H1 (cell line): ENCODE results near the gene ZNF775. TPM values are rescaled to one million over a fixed set of nuclear protein-coding genes. Genes with fewer than 3 reads are reported as not detected.

Experiments
- CTCF ChIA-PET: fragments of 300-600 bp; sonication (Branson Sonifier 250); formaldehyde crosslinking; loops from one replicate; lab custom pipeline; 2021; ENCODE audit not compliant: partially characterized antibody; lab: Charles Lee
- POLR2A ChIA-PET: fragments of 300-600 bp; sonication (Branson Sonifier 250); formaldehyde crosslinking; loops from one replicate; lab custom pipeline; 2021; ENCODE audit warnings: inconsistent platforms; ENCODE audit not compliant: partially characterized antibody; lab: Charles Lee
- DNase-seq, 2 experiments: peaks; one replicate each; pipeline versions ENCODE4 v3.0.0 to v3.0.0-alpha.2; 2010 to 2022; ENCODE audit warnings: low spot score in 2 of 2, low read depth in 1 of 2, mixed read lengths in 1 of 2
- FAIRE-seq: peaks from 2 replicates; lab custom pipeline; 2011; peaks lifted over from hg19 to GRCh38; lab: Jason Lieb, UNC
- H2AFZ ChIP-seq: 2 replicates; pipeline ENCODE4 v1.8.1; 2012; ENCODE audit warnings: low read length, inconsistent platforms
- H2AK5ac ChIP-seq: 2 replicates; pipeline ENCODE4 v1.6.1; 2013; ENCODE audit warnings: low read depth, low read length
- H2BK120ac ChIP-seq: replicated peaks from 2 replicates; pipeline ENCODE3; 2013; ENCODE audit warnings: low read depth, low read length, inconsistent platforms
- H2BK12ac ChIP-seq: 2 replicates; pipeline ENCODE4 v1.6.1; 2013; ENCODE audit warnings: low read depth, low read length
- H2BK15ac ChIP-seq: 2 replicates; pipeline ENCODE4 v1.6.1; 2013; ENCODE audit warnings: low read length
- H2BK20ac ChIP-seq: 2 replicates; pipeline ENCODE4 v1.6.1; 2013; ENCODE audit warnings: low read length
- H2BK5ac ChIP-seq: 2 replicates; pipeline ENCODE4 v1.6.1; 2013; ENCODE audit warnings: low read depth, low read length
- H3K14ac ChIP-seq: 2 replicates; pipeline ENCODE4 v1.6.1; 2013; ENCODE audit warnings: inconsistent platforms; ENCODE audit not compliant: insufficient read length
- H3K18ac ChIP-seq: 2 replicates; pipeline ENCODE4 v1.6.1; 2013; ENCODE audit warnings: low read length; ENCODE audit errors: extremely low read depth
- H3K23ac ChIP-seq: 2 replicates; pipeline ENCODE4 v1.6.1; 2013; ENCODE audit warnings: inconsistent platforms; ENCODE audit not compliant: insufficient read length
- H3K23me2 ChIP-seq: 2 replicates; pipeline ENCODE4 v1.6.1; 2013; ENCODE audit warnings: low read depth, low read length
- H3K27ac ChIP-seq: 2 replicates; pipeline ENCODE4 v1.6.1; 2011; ENCODE audit warnings: low read depth, low read length, inconsistent platforms
- H3K27me3 ChIP-seq, 4 experiments: replicated peaks in 1 of 4; 1 replicate in 1 of 4; 2 replicates in 3 of 4; pipeline versions ENCODE4 v1.6.1 to v1.8.1; 2011 to 2013; ENCODE audit warnings: low read length in 3 of 4, mild to moderate bottlenecking in 3 of 4, inconsistent platforms in 2 of 4, mixed read lengths in 2 of 4, moderate library complexity in 1 of 4; ENCODE audit not compliant: control insufficient read depth in 3 of 4, insufficient read depth in 3 of 4; ENCODE audit errors: extremely low read depth in 1 of 4
- H3K36me3 ChIP-seq, 4 experiments: 2 replicates each; pipeline versions ENCODE4 v1.6.1 to v1.8.1; 2011 to 2013; ENCODE audit warnings: mild to moderate bottlenecking in 4 of 4, low read length in 3 of 4, moderate library complexity in 2 of 4, control low read depth in 1 of 4, inconsistent platforms in 1 of 4; ENCODE audit not compliant: insufficient read depth in 4 of 4, control insufficient read depth in 2 of 4
- H3K4ac ChIP-seq: replicated peaks from 2 replicates; pipeline ENCODE3; 2013; ENCODE audit warnings: low read length, low read depth, mixed read lengths, inconsistent platforms; ENCODE audit not compliant: insufficient read length
- H3K4me1 ChIP-seq, 4 experiments: replicated peaks in 1 of 4; 1 replicate in 1 of 4; 2 replicates in 3 of 4; pipeline versions ENCODE4 v1.6.1 to v1.8.1; 2011 to 2013; ENCODE audit warnings: low read length in 3 of 4, inconsistent platforms in 2 of 4, mixed read lengths in 1 of 4; ENCODE audit not compliant: insufficient read depth in 4 of 4, control insufficient read depth in 3 of 4
- H3K4me2 ChIP-seq, 2 experiments: 2 replicates each; pipeline versions ENCODE4 v1.6.1 to v1.8.1; 2011 to 2013; ENCODE audit warnings: low read depth in 2 of 2, low read length in 2 of 2, control low read depth in 1 of 2, inconsistent platforms in 1 of 2, mild to moderate bottlenecking in 1 of 2; ENCODE audit not compliant: insufficient read depth in 1 of 2
- H3K4me3 ChIP-seq, 4 experiments: fragments of 200-600, 300-600 bp in 1 of 4; sonication (generic), shearing (Covaris generic), sonication (Bioruptor Twin) in 1 of 4; 2 replicates each; pipeline versions ENCODE4 v1.5.1 to v1.8.1; 2011 to 2016; ENCODE audit warnings: low read length in 4 of 4, low read depth in 3 of 4, control low read depth in 2 of 4, inconsistent platforms in 2 of 4, mild to moderate bottlenecking in 2 of 4, mixed read lengths in 1 of 4, moderate library complexity in 1 of 4; ENCODE audit not compliant: insufficient read depth in 2 of 4; ENCODE audit errors: extremely low read depth in 1 of 4
- H3K56ac ChIP-seq: replicated peaks from 2 replicates; pipeline ENCODE3; 2013; ENCODE audit warnings: low read depth, mild to moderate bottlenecking, mixed read lengths, low read length, inconsistent platforms; ENCODE audit not compliant: insufficient read length
- H3K79me1 ChIP-seq: 2 replicates; pipeline ENCODE4 v1.6.1; 2013; ENCODE audit warnings: low read depth, low read length, control low read depth
- H3K79me2 ChIP-seq, 2 experiments: 2 replicates each; pipeline versions ENCODE4 v1.6.1 to v1.8.1; 2012 to 2013; ENCODE audit warnings: low read length in 2 of 2, mild to moderate bottlenecking in 2 of 2, inconsistent platforms in 1 of 2; ENCODE audit not compliant: insufficient read depth in 2 of 2, control insufficient read depth in 1 of 2
- H3K9ac ChIP-seq, 4 experiments: replicated peaks in 1 of 4; 1 replicate in 1 of 4; 2 replicates in 3 of 4; pipeline versions ENCODE4 v1.6.1 to v1.8.1; 2011 to 2013; ENCODE audit warnings: low read depth in 3 of 4, low read length in 3 of 4, control low read depth in 2 of 4, mild to moderate bottlenecking in 2 of 4, moderate library complexity in 2 of 4, inconsistent platforms in 1 of 4; ENCODE audit errors: extremely low read depth in 1 of 4
- H3K9me3 ChIP-seq, 2 experiments: 2 replicates each; pipeline versions ENCODE4 v1.6.1 to v1.8.1; 2012 to 2013; ENCODE audit warnings: mild to moderate bottlenecking in 2 of 2, moderate library complexity in 2 of 2, control low read depth in 1 of 2, inconsistent platforms in 1 of 2, low read depth in 1 of 2, low read length in 1 of 2, mixed read lengths in 1 of 2; ENCODE audit not compliant: insufficient read depth in 2 of 2
- H4K20me1 ChIP-seq, 2 experiments: replicated peaks in 1 of 2; 2 replicates each; pipeline versions ENCODE3 to v1.8.1; 2011 to 2013; ENCODE audit warnings: inconsistent platforms in 2 of 2, low read length in 2 of 2, mild to moderate bottlenecking in 1 of 2; ENCODE audit not compliant: insufficient read depth in 2 of 2, control insufficient read depth in 1 of 2
- H4K5ac ChIP-seq: 2 replicates; pipeline ENCODE4 v1.6.1; 2013; ENCODE audit warnings: low read length, low read depth, mixed read lengths, inconsistent platforms; ENCODE audit not compliant: insufficient read length
- H4K8ac ChIP-seq: 2 replicates; pipeline ENCODE4 v1.8.0; 2013; ENCODE audit warnings: mild to moderate bottlenecking, moderate library complexity, low read length, inconsistent platforms; ENCODE audit not compliant: insufficient read depth; ENCODE audit errors: extremely low read depth
- H4K91ac ChIP-seq: replicated peaks from 2 replicates; pipeline ENCODE3; 2013; ENCODE audit warnings: low read length, mixed read lengths, inconsistent platforms; ENCODE audit not compliant: insufficient read length
- CTCF ChIP-seq, 3 experiments: IDR thresholded peaks; 1 replicate in 2 of 3; 2 replicates in 1 of 3; pipeline versions ENCODE4 v1.5.1 to v1.6.1; 2011; ENCODE audit warnings: low read length in 3 of 3, mild to moderate bottlenecking in 3 of 3, inconsistent platforms in 2 of 3, low read depth in 1 of 3, moderate library complexity in 1 of 3; ENCODE audit not compliant: insufficient read depth in 1 of 3; ENCODE audit errors: control extremely low read depth in 1 of 3
- MAX ChIP-seq: IDR thresholded peaks from 2 replicates; pipeline ENCODE4 v1.6.1; 2012; ENCODE audit warnings: inconsistent platforms
- POU5F1 ChIP-seq: IDR thresholded peaks from 2 replicates; pipeline ENCODE4 v1.6.1; 2011; ENCODE audit warnings: low read depth, mild to moderate bottlenecking, low read length, moderate library complexity
- RAD21 ChIP-seq, 2 experiments: IDR thresholded peaks in 1 of 2; conservative IDR thresholded peaks in 1 of 2; 2 replicates each; pipeline ENCODE4 v1.6.1; 2011; ENCODE audit warnings: low read depth in 2 of 2, low read length in 2 of 2, improper control_type of control experiment in 1 of 2, inconsistent platforms in 1 of 2, mild to moderate bottlenecking in 1 of 2, moderate library complexity in 1 of 2
- WGBS, 2 experiments: shearing (Covaris generic) in 1 of 2; methylation state at CpG; one replicate each; pipeline versions ENCODE4 v1.1.6 to v1.1.7; 2013 to 2015; ENCODE audit warnings: low lambda C conversion rate in 2 of 2, mixed read lengths in 2 of 2, inconsistent platforms in 1 of 2, low coverage in 1 of 2, missing lambda C conversion rate in 1 of 2; ENCODE audit not compliant: insufficient replicate concordance in 2 of 2, insufficient coverage in 1 of 2, insufficient read length in 1 of 2; ENCODE audit errors: extremely low coverage in 1 of 2, missing lambda C conversion rate in 1 of 2; 5-methylcytosine and 5-hydroxymethylcytosine counted together
- polyA plus RNA-seq, 7 experiments: library from polyadenylated mRNA; depleted of rRNA in 3 of 7; stranded (reverse) in 5 of 7; unstranded in 2 of 7; fragments of >200 nt in 5 of 7; fragments of 200-250 nt in 2 of 7; gene quantifications; 1 replicate in 5 of 7; 2 replicates in 1 of 7; 4 replicates in 1 of 7; pipeline versions ENCODE4 v1.2.1 to v1.2.3, GENCODE V29; 2011 to 2013; ENCODE audit warnings: missing spikeins in 2 of 7, mixed read lengths in 2 of 7
- total RNA-seq: library from RNA; stranded (reverse); fragmentation: NEBNext Ultra II Directional; extraction: Animal tissue kit (Norgen Biotek cat#: 25700); gene quantifications from 2 replicates; pipeline ENCODE4 v1.2.1, GENCODE V29; 2021

Gene ZNF775
- total and polyA plus RNA-seq, 2 of the 8 experiments (the other 6 are each of a cell fraction or from before 2014, with no cell fraction given) = 13.6 to 21.5 TPM

DNA sequence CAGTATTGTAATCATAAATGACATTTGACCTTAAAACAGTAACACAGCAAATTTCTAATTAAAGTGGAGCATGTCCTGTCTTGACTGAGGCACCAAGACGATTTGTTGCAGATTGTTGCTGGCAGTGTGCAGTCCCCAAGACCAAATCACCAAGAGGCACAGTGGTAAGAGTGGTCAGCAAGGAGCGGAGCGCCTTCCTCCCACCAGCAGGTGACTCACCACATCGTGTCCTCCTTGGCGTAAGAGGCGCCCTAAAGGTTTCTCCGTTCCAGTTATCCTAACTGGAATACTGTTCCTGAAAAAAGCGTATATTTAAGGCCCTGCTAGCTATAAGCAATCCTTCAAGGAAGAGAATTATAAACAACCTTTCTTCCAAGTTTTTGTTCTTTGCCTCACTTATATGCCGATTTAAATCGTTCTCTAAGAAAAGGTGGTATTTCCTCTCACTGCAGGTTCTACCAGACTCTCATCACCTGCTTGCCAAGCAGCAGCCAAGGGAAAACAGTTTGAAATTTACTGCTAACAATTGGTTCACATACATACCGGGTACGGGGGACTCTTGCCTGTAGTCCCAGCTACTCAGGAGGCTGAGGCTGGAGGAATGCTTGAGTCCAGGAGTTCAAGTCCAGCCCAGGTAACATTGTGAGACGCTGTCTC is 21.2 kb upstream of the ZNF775 start:
- Histone ChIP-seq H2BK5ac (no peak overlapping the region), H3K4me1 (peaks cover 12 to 18% (median 14%) of the 10 kb centered on the region in 4 experiments), H3K79me2 (no peaks in the 10 kb centered on the region), H4K20me1 (peaks cover 0 to 5% of the 10 kb centered on the region in 2 experiments), H3K9me3 (no peaks in the 10 kb centered on the region), H3K36me3 (no peaks in the 10 kb centered on the region), H3K9ac (no peak overlapping the region), H3K56ac (no peak overlapping the region), H3K14ac (no peak overlapping the region), H3K4me2 (no peak overlapping the region), H3K18ac (no peak overlapping the region), H2BK12ac (no peak overlapping the region), H3K79me1 (no peaks in the 10 kb centered on the region; the same call in 1 of the 2 replicates), H2BK20ac (no peak overlapping the region), H4K8ac (no peak overlapping the region), H3K23me2 (peaks cover 13% of the 10 kb centered on the region; the same call in 1 of the 2 replicates), H3K23ac (no peak overlapping the region), H3K27me3 (no peaks in the 10 kb centered on the region; a peak in 1 of 7 replicates), H3K27ac (no peak overlapping the region), H4K91ac (no peak overlapping the region), H2AFZ (no peak overlapping the region), H2AK5ac (no peak overlapping the region), H3K4me3 (no peak overlapping the region), H2BK15ac (0 out of 2 replicates have a peak overlapping the region, but pooled peaks have one; percentile 31), H3K4ac (no peak overlapping the region), H2BK120ac (no peak overlapping the region), H4K5ac (no peak overlapping the region)
- TF ChIP-seq RAD21 (IDR thresholded peaks at IDR 0.05 in 1 of 2, conservative IDR thresholded peaks at IDR 0.05 in 1 of 2; ENCODE audit: low read depth in 2 of 2, low read length in 2 of 2) (peak in 1 of 2 experiments; percentile 51; a peak in 3 of 4 replicates), POU5F1 (no peak), CTCF (IDR thresholded peaks at IDR 0.05; ENCODE audit: control extremely low read depth in 1 of 3, insufficient read depth in 1 of 3, low read depth in 1 of 3, low read length in 3 of 3) (peak; percentile 32 to 65 (median 52)), MAX (no peak)
- no peak for DNase-seq
- CTCF ChIA-PET = interaction anchor here (0.6 to 4.5 kb wide), 18 partner anchors 11 to 709 kb away, joined by 3 to 32 read pairs (median 4); partner anchors contain the start of gene REPIN1
- 82% methylated on average over 13 of the region's 13 CpGs; no CpG with 5 or more reads in 1 of the 2 experiments for WGBS, 2 experiments
- POLR2A ChIA-PET = interaction anchor here (1.3 to 1.4 kb wide), 2 partner anchors 11 to 44 kb away, joined by 4 to 10 read pairs; partner anchors contain the start of gene REPIN1
- no peak for FAIRE-seq
